ENCODE data around the gene LMBRD1. TPM values are rescaled to one million over a fixed set of nuclear protein-coding genes. Genes with fewer than 3 reads are reported as not detected.

Gene LMBRD1
- total RNA-seq, 4 donors from 2014 or later: 65.7 to 110 (median 77.3) TPM

DNA sequence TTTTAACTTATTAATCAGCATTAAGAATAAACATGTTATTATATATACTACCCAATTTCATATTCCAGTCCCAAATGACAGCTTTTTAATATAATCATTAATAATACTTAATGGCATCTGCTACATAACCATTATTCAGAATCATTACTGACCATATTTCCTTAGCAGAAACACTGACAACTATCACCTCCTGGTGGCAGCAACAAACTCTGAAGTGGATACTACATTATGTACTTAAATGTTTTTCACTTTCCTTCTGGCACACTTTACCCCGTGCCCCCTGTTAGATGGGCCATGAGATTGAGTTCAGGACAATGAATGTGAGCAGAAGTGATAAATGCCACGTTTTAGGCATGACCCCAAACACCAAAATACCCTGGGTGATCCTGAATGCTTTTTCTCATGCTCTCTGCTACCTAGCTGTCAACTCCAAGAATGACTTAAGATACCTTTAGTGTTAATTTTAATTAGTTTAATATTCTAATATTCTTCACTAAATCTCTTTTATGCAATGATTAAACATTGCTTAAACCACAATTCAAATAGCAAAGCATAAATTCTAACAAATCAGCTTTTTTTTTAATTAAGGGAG lies 77.1 kb downstream of the LMBRD1 start:
- Histone ChIP-seq H3K4me3 (no peak overlapping the region), H3K9me3 (peaks cover 0 to 8% (median 0%) of the 10 kb centered on the region in 4 donors), H3K4me1 (no peaks in the 10 kb centered on the region), H3K27ac (no peak overlapping the region), H3K27me3 (no peaks in the 10 kb centered on the region), H3K36me3 (peaks cover 0 to 65% (median 0%) of the 10 kb centered on the region in 3 donors)
- no peak for DNase-seq (ENCODE audit: low spot score in 2 of 2)
- 36 to 46% methylated on average over 2 of the region's 2 CpGs for WGBS, 2 donors
- TF ChIP-seq EP300 (IDR thresholded peaks at IDR 0.05): no peak
- no peak for TF ChIP-seq CTCF (IDR thresholded peaks at IDR 0.05)
- TF ChIP-seq POLR2A (IDR thresholded peaks at IDR 0.05): no peak

- Histone ChIP-seq H3K36me3 (peaks cover 0 to 21% (median 0%) of the 10 kb centered on the region in 3 donors), H3K4me1 (no peaks in the 10 kb centered on the region), H3K27me3 (no peaks in the 10 kb centered on the region), H3K27ac (no peak overlapping the region), H3K4me3 (no peak overlapping the region), H3K9me3 (no peaks in the 10 kb centered on the region)
- 100% methylated on average over 1 of the region's 1 CpG for WGBS, 2 donors
- TF ChIP-seq EP300 (IDR thresholded peaks at IDR 0.05): no peak
- no peak for TF ChIP-seq POLR2A (IDR thresholded peaks at IDR 0.05)
- no peak for TF ChIP-seq CTCF (IDR thresholded peaks at IDR 0.05)
- DNase-seq (ENCODE audit: low spot score in 2 of 2): no peak
These were observed 90.1 kb downstream of the LMBRD1 start for GRCh38 chr6:69706724-69707123.

DNA sequence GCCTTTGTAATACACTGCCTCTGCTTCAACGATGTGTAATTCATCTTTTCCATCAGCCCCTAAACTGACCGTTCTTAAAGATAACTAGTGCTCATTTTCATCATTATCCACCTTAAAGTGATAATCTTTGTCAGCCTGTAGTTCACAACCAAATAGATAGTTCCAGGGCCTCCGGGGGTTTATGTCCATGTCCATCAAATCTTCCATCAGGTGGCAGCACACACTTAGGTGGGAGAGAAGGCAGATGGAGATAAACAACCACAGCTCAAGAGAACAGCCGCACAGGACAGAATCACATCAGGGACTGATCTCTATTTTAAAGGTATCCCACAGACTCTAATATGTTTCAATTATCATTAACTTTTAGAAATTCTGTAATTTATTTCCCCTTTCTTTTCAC lies 90.9 kb downstream of the LMBRD1 start:
- no peak for DNase-seq (ENCODE audit: low spot score in 2 of 2)
- H3K36me3 ChIP-seq: peaks cover 0 to 21% (median 0%) of the 10 kb centered on the region in 3 donors
- H3K4me3 ChIP-seq: no peak overlapping the region
- H3K27ac ChIP-seq: no peak overlapping the region
- TF ChIP-seq CTCF (IDR thresholded peaks at IDR 0.05) (no peak), EP300 (IDR thresholded peaks at IDR 0.05) (no peak), POLR2A (IDR thresholded peaks at IDR 0.05) (no peak)
- H3K9me3 ChIP-seq: no peaks in the 10 kb centered on the region
- no peaks in the 10 kb centered on the region for H3K4me1 ChIP-seq
- no peaks in the 10 kb centered on the region for H3K27me3 ChIP-seq
- WGBS, 2 donors: 81 to 91% methylated on average over 4 of the region's 4 CpGs

- 58 to 65% methylated on average over 1 of the region's 1 CpG for WGBS, 2 donors
- H3K9me3 ChIP-seq: no peaks in the 10 kb centered on the region
These were observed 91.9 kb downstream of the LMBRD1 start for GRCh38 chr6:69704916-69705315.

More at GRCh38 chr6:69704916-69705315, 91.9 kb downstream of the LMBRD1 start:
- Histone ChIP-seq H3K27me3 (no peaks in the 10 kb centered on the region), H3K4me1 (no peaks in the 10 kb centered on the region), H3K36me3 (peaks cover 0 to 27% (median 0%) of the 10 kb centered on the region in 3 donors), H3K4me3 (no peak overlapping the region), H3K27ac (no peak overlapping the region)
- no peak for DNase-seq (ENCODE audit: low spot score in 2 of 2)
- TF ChIP-seq CTCF (IDR thresholded peaks at IDR 0.05) (no peak), EP300 (IDR thresholded peaks at IDR 0.05) (no peak), POLR2A (IDR thresholded peaks at IDR 0.05) (no peak)

All from tibial nerve (tissue), 4 donors.